A673 (cell line): ENCODE results near the gene LRRK1.

Experiments
- CTCF ChIP-seq: fragments of 300-800, 200-600 bp; sonication (generic); conservative IDR thresholded peaks from 2 replicates; pipeline ENCODE4 v1.5.1; 2017; ENCODE audit warnings: low read depth, mild to moderate bottlenecking, antibody characterized with exemption, low read length, moderate library complexity, mixed read lengths
- EZH2 ChIP-seq: fragments of 200-600 bp; sonication (generic); IDR thresholded peaks from 2 replicates; pipeline ENCODE4 v1.6.1; 2017; ENCODE audit warnings: borderline replicate concordance, low read depth, mild to moderate bottlenecking, mixed read lengths, antibody characterized with exemption, low read length; ENCODE audit not compliant: poor library complexity, severe bottlenecking

- TF ChIP-seq CTCF (no peak), EZH2 (no peak)
Measured at GRCh38 chr15:101004986-101005747, 86.0 kb downstream of the LRRK1 start.
